ENCODE results near the gene RPL7L1.

Gene RPL7L1

GRCh38 chr6:42933205-42933604 lies 53.8 kb downstream of the RPL7L1 start:
- no peak for DNase-seq (ENCODE audit: low read depth in 2 of 2)

- no peak for DNase-seq (ENCODE audit: low read depth in 2 of 2)
Measured at GRCh38 chr6:42935322-42935721, 55.9 kb downstream of the RPL7L1 start.

GRCh38 chr6:42936398-42936797 lies 57.0 kb downstream of the RPL7L1 start:
- no peak for DNase-seq (ENCODE audit: low read depth in 2 of 2)

GRCh38 chr6:42937548-42938427 lies 58.4 kb downstream of the RPL7L1 start:
- DNase-seq (ENCODE audit: low read depth in 2 of 2), result no peak

GRCh38 chr6:42938428-42938796 lies 59.0 kb downstream of the RPL7L1 start:
- DNase-seq (ENCODE audit: low read depth in 2 of 2), result no peak

- no peak for DNase-seq (ENCODE audit: low read depth in 2 of 2)
Measured at GRCh38 chr6:42938987-42939809, 59.8 kb downstream of the RPL7L1 start.

All from stimulated activated CD8-positive, alpha-beta memory T cell treated with anti-CD3 and anti-CD28 coated beads, Interleukin-15, amount 100 ng/mL, for 48 hours (primary cell).